ENCODE data around the gene PRKAR2A. TPM values are rescaled to one million over a fixed set of nuclear protein-coding genes. Genes with fewer than 3 reads are reported as not detected.

Gene PRKAR2A
- polyA plus RNA-seq, 3 donors = 7.5 to 13.0 (median 12.3) TPM

- Mint-ChIP-seq H3K36me3 (peaks cover 6 to 14% of the 10 kb centered on the region in 2 donors), H3K27ac (no peak overlapping the region), H3K4me1 (peaks cover 4% of the 10 kb centered on the region), H3K4me3 (no peak overlapping the region), H3K27me3 (ENCODE audit: low read depth in 3 of 3) (no peaks in the 10 kb centered on the region), H3K9me3 (peaks cover 0 to 2% (median 0%) of the 10 kb centered on the region in 7 donors)
- DNase-seq = peak in 1 of 3 donors; percentile 27
- peaks cover 40% of the 10 kb centered on the region for H3K79me2 ChIP-seq (ENCODE audit: insufficient read depth, low read length)
- TF ChIP-seq, protein P1, sequence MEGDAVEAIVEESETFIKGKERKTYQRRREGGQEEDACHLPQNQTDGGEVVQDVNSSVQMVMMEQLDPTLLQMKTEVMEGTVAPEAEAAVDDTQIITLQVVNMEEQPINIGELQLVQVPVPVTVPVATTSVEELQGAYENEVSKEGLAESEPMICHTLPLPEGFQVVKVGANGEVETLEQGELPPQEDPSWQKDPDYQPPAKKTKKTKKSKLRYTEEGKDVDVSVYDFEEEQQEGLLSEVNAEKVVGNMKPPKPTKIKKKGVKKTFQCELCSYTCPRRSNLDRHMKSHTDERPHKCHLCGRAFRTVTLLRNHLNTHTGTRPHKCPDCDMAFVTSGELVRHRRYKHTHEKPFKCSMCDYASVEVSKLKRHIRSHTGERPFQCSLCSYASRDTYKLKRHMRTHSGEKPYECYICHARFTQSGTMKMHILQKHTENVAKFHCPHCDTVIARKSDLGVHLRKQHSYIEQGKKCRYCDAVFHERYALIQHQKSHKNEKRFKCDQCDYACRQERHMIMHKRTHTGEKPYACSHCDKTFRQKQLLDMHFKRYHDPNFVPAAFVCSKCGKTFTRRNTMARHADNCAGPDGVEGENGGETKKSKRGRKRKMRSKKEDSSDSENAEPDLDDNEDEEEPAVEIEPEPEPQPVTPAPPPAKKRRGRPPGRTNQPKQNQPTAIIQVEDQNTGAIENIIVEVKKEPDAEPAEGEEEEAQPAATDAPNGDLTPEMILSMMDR (IDR thresholded peaks at IDR 0.05) = no peak
- H2AFZ ChIP-seq (ENCODE audit: insufficient read depth, low read depth, low read length, poor library complexity, severe bottlenecking) = no peak overlapping the region
- 100% methylated on average over 1 of the region's 2 CpGs for WGBS (ENCODE audit: insufficient coverage)
- no peak overlapping the region for H3K4me3 ChIP-seq (replicated peaks in 1 of 3; ENCODE audit: low read depth in 2 of 3, low read length in 3 of 3)
- no peaks in the 10 kb centered on the region for H3K27me3 ChIP-seq (ENCODE audit: control insufficient read depth in 2 of 2, insufficient read depth in 2 of 2, low read length in 2 of 2)
- intact Hi-C loops (cut with micrococcal nuclease) = no loop called here
- H3K9ac ChIP-seq (ENCODE audit: insufficient read depth, low read length, poor library complexity, severe bottlenecking) = no peak overlapping the region
- no peaks in the 10 kb centered on the region for H3K4me1 ChIP-seq (ENCODE audit: control insufficient read depth in 1 of 2, insufficient read depth in 2 of 2, low read length in 2 of 2)
- peaks cover 58% of the 10 kb centered on the region for H4K20me1 ChIP-seq (ENCODE audit: insufficient read depth, low read length)
- no peak overlapping the region for H3K4me2 ChIP-seq (replicated peaks; ENCODE audit: extremely low read depth, low read length, poor library complexity, severe bottlenecking)
- H3K36me3 ChIP-seq (replicated peaks in 1 of 2; ENCODE audit: control insufficient read depth in 1 of 2, insufficient read depth in 2 of 2, low read length in 2 of 2) = peaks cover 0 to 8% of the 10 kb centered on the region in 2 donors
- no peak overlapping the region for H3K27ac ChIP-seq (ENCODE audit: low read depth in 1 of 2, low read length in 2 of 2)
- H3K9me3 ChIP-seq (replicated peaks in 1 of 2; ENCODE audit: control insufficient read depth in 1 of 2, insufficient read depth in 1 of 2, low read length in 2 of 2) = no peaks in the 10 kb centered on the region
Observed at GRCh38 chr3:48826451-48826850, 21.2 kb downstream of the PRKAR2A start.

DNA sequence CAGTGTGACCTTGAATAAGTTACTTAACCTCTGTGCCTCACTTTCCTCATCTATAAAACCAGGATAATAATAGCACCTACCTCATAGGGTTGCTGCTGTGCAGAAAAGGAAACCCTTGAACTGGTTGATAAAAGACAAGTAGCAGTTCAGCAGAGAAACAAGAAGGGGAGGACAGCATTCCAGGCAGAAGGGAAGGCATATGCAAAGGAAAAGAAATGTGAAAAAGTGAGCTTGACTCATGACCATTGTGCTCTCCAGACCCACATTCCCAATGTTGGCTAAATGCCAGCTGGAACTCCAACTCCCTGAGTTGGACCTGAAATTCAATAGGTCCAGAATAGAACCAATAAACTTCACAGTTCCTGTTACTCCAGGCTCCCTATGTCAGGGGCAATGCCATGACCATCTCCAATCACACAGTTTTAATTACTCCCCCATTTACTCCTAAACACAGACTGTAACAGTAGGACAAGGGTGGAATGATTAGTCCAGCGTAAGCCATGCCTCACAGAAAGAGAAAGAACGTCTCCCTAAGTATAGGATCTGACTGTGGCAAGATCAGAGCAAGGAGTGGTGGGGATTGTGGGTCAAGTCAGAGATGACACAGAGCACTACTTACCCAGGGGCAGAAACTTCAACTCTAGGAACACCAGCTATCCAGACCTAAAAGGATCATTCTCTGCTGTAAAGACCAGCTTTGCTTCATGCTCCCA is 26.9 kb downstream of the PRKAR2A start:
- H3K27ac ChIP-seq (ENCODE audit: low read depth in 1 of 2, low read length in 2 of 2) = no peak overlapping the region
- no peaks in the 10 kb centered on the region for H3K27me3 ChIP-seq (ENCODE audit: control insufficient read depth in 2 of 2, insufficient read depth in 2 of 2, low read length in 2 of 2)
- H3K9ac ChIP-seq (ENCODE audit: insufficient read depth, low read length, poor library complexity, severe bottlenecking) = no peak overlapping the region
- Mint-ChIP-seq H3K27me3 (ENCODE audit: low read depth in 3 of 3) (no peaks in the 10 kb centered on the region), H3K27ac (no peak overlapping the region), H3K9me3 (peaks cover 0 to 2% (median 0%) of the 10 kb centered on the region in 7 donors), H3K4me1 (peaks cover 4% of the 10 kb centered on the region), H3K36me3 (peaks cover 11 to 17% of the 10 kb centered on the region in 2 donors), H3K4me3 (no peak overlapping the region)
- intact Hi-C loops (cut with micrococcal nuclease) = no loop called here
- peaks cover 59% of the 10 kb centered on the region for H3K79me2 ChIP-seq (ENCODE audit: insufficient read depth, low read length)
- TF ChIP-seq, protein P1 (IDR thresholded peaks at IDR 0.05) = no peak
- peaks cover 31% of the 10 kb centered on the region for H4K20me1 ChIP-seq (ENCODE audit: insufficient read depth, low read length)
- no peak overlapping the region for H3K4me3 ChIP-seq (replicated peaks in 1 of 3; ENCODE audit: low read depth in 2 of 3, low read length in 3 of 3)
- H2AFZ ChIP-seq (ENCODE audit: insufficient read depth, low read depth, low read length, poor library complexity, severe bottlenecking) = no peak overlapping the region
- DNase-seq = no peak
- H3K4me2 ChIP-seq (replicated peaks; ENCODE audit: extremely low read depth, low read length, poor library complexity, severe bottlenecking) = no peak overlapping the region
- H3K36me3 ChIP-seq (replicated peaks in 1 of 2; ENCODE audit: control insufficient read depth in 1 of 2, insufficient read depth in 2 of 2, low read length in 2 of 2) = peaks cover 0 to 8% of the 10 kb centered on the region in 2 donors
- H3K9me3 ChIP-seq (replicated peaks in 1 of 2; ENCODE audit: control insufficient read depth in 1 of 2, insufficient read depth in 1 of 2, low read length in 2 of 2) = no peaks in the 10 kb centered on the region
- no peaks in the 10 kb centered on the region for H3K4me1 ChIP-seq (ENCODE audit: control insufficient read depth in 1 of 2, insufficient read depth in 2 of 2, low read length in 2 of 2)
- WGBS (ENCODE audit: insufficient coverage) = no CpG with 5 or more reads among the region's 2 CpGs
